ENCODE data around the gene EGFR.

EGFR gene

GRCh38 chr7:55069271-55069792 is 50.5 kb downstream of the EGFR start:
- H3K4me1 ChIP-seq (ENCODE audit: control insufficient read depth in 2 of 2, insufficient read depth in 2 of 2, low read length in 2 of 2), result peaks cover 13 to 30% of the 10 kb centered on the region in 2 donors
- H3K4me3 ChIP-seq (ENCODE audit: low read length in 2 of 2), result no peak overlapping the region
- H3K9me3 ChIP-seq (ENCODE audit: control insufficient read depth in 2 of 2, low read length in 2 of 2), result no peaks in the 10 kb centered on the region
- no peak overlapping the region for H3K9ac ChIP-seq (ENCODE audit: low read depth in 1 of 2, low read length in 2 of 2)
- H3K36me3 ChIP-seq (ENCODE audit: control insufficient read depth in 2 of 2, insufficient read depth in 2 of 2, low read length in 2 of 2), result peaks cover 3 to 4% of the 10 kb centered on the region in 2 donors
- no peaks in the 10 kb centered on the region for H3K27me3 ChIP-seq (ENCODE audit: control insufficient read depth in 2 of 2, insufficient read depth in 2 of 2, low read length in 2 of 2)
- no peak overlapping the region for H3K27ac ChIP-seq (ENCODE audit: low read depth in 2 of 2, low read length in 2 of 2)

- no peak overlapping the region for H3K27ac ChIP-seq (ENCODE audit: low read depth in 2 of 2, low read length in 2 of 2)
- no peak overlapping the region for H3K4me3 ChIP-seq (ENCODE audit: low read length in 2 of 2)
- H3K36me3 ChIP-seq (ENCODE audit: control insufficient read depth in 2 of 2, insufficient read depth in 2 of 2, low read length in 2 of 2), result peaks cover 3 to 4% of the 10 kb centered on the region in 2 donors
- no peaks in the 10 kb centered on the region for H3K9me3 ChIP-seq (ENCODE audit: control insufficient read depth in 2 of 2, low read length in 2 of 2)
- H3K27me3 ChIP-seq (ENCODE audit: control insufficient read depth in 2 of 2, insufficient read depth in 2 of 2, low read length in 2 of 2), result no peaks in the 10 kb centered on the region
- H3K4me1 ChIP-seq (ENCODE audit: control insufficient read depth in 2 of 2, insufficient read depth in 2 of 2, low read length in 2 of 2), result peaks cover 19 to 39% of the 10 kb centered on the region in 2 donors
- no peak overlapping the region for H3K9ac ChIP-seq (ENCODE audit: low read depth in 1 of 2, low read length in 2 of 2)
Measured at GRCh38 chr7:55070271-55070743, 51.5 kb downstream of the EGFR start.

DNA sequence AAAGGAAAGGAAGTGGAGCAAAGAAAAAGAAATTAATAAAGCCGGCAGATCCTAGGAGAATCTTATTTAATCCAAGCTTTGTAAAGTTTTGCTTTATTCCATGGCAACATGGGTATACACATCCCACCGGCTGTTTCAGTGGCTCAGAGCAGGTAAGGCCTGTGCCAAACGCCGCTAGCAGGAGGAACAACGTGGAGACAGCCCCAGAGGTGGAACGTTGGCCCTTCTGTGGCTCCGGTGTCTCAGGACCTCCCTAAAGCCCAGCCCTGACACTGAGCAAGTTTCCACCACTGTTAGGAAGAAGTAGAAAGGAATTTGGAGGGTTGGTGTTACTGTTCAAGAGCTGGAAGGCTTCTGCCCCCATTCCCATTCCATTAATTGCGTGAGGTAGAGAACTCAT is 52.0 kb downstream of the EGFR start:
- Histone ChIP-seq H3K36me3 (ENCODE audit: control insufficient read depth in 2 of 2, insufficient read depth in 2 of 2, low read length in 2 of 2) (peaks cover 3 to 4% of the 10 kb centered on the region in 2 donors), H3K4me3 (ENCODE audit: low read length in 2 of 2) (no peak overlapping the region), H3K4me1 (ENCODE audit: control insufficient read depth in 2 of 2, insufficient read depth in 2 of 2, low read length in 2 of 2) (peaks cover 21 to 44% of the 10 kb centered on the region in 2 donors), H3K9ac (ENCODE audit: low read depth in 1 of 2, low read length in 2 of 2) (no peak overlapping the region), H3K9me3 (ENCODE audit: control insufficient read depth in 2 of 2, low read length in 2 of 2) (no peaks in the 10 kb centered on the region), H3K27me3 (ENCODE audit: control insufficient read depth in 2 of 2, insufficient read depth in 2 of 2, low read length in 2 of 2) (no peaks in the 10 kb centered on the region), H3K27ac (ENCODE audit: low read depth in 2 of 2, low read length in 2 of 2) (peak overlapping the region in 1 of 2 donors; percentile 30)

- H3K9me3 ChIP-seq (ENCODE audit: control insufficient read depth in 2 of 2, low read length in 2 of 2), result no peaks in the 10 kb centered on the region
- H3K27ac ChIP-seq (ENCODE audit: low read depth in 2 of 2, low read length in 2 of 2), result peak overlapping the region in 1 of 2 donors; percentile 30
- no peak overlapping the region for H3K4me3 ChIP-seq (ENCODE audit: low read length in 2 of 2)
- no peak overlapping the region for H3K9ac ChIP-seq (ENCODE audit: low read depth in 1 of 2, low read length in 2 of 2)
- H3K27me3 ChIP-seq (ENCODE audit: control insufficient read depth in 2 of 2, insufficient read depth in 2 of 2, low read length in 2 of 2), result no peaks in the 10 kb centered on the region
- H3K36me3 ChIP-seq (ENCODE audit: control insufficient read depth in 2 of 2, insufficient read depth in 2 of 2, low read length in 2 of 2), result peaks cover 3 to 4% of the 10 kb centered on the region in 2 donors
- peaks cover 28 to 51% of the 10 kb centered on the region in 2 donors for H3K4me1 ChIP-seq (ENCODE audit: control insufficient read depth in 2 of 2, insufficient read depth in 2 of 2, low read length in 2 of 2)
Measured at GRCh38 chr7:55071411-55072175, 52.8 kb downstream of the EGFR start.

DNA sequence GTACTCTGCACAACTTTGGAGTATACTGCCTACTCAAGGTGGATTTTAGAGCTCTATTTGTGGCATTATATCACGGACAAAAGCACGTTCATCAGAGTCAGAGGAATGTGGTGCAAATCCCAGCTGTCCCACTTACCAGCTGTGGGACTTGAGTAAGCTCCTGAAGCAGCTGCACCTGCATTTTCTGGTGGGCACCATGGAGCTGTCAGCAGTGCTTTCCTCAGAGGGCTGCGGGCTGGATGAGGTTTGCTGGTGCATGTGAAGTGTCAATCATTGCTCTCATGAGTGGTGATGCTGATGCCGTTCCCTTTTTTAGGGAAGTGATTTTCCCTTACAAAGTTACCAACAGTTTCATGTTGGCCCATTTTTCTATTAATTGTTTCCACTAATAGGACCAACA is 53.4 kb downstream of the EGFR start:
- Histone ChIP-seq H3K9me3 (ENCODE audit: control insufficient read depth in 2 of 2, low read length in 2 of 2) (no peaks in the 10 kb centered on the region), H3K27me3 (ENCODE audit: control insufficient read depth in 2 of 2, insufficient read depth in 2 of 2, low read length in 2 of 2) (no peaks in the 10 kb centered on the region), H3K27ac (ENCODE audit: low read depth in 2 of 2, low read length in 2 of 2) (peak overlapping the region; percentile 93 to 95), H3K36me3 (ENCODE audit: control insufficient read depth in 2 of 2, insufficient read depth in 2 of 2, low read length in 2 of 2) (peaks cover 3 to 4% of the 10 kb centered on the region in 2 donors), H3K9ac (ENCODE audit: low read depth in 1 of 2, low read length in 2 of 2) (peak overlapping the region in 1 of 2 donors; percentile 51), H3K4me1 (ENCODE audit: control insufficient read depth in 2 of 2, insufficient read depth in 2 of 2, low read length in 2 of 2) (peaks cover 30 to 53% of the 10 kb centered on the region in 2 donors), H3K4me3 (ENCODE audit: low read length in 2 of 2) (no peak overlapping the region)

GRCh38 chr7:55073051-55073511 is 54.3 kb downstream of the EGFR start:
- H3K4me3 ChIP-seq (ENCODE audit: low read length in 2 of 2), result no peak overlapping the region
- H3K4me1 ChIP-seq (ENCODE audit: control insufficient read depth in 2 of 2, insufficient read depth in 2 of 2, low read length in 2 of 2), result peaks cover 30 to 61% of the 10 kb centered on the region in 2 donors
- no peaks in the 10 kb centered on the region for H3K27me3 ChIP-seq (ENCODE audit: control insufficient read depth in 2 of 2, insufficient read depth in 2 of 2, low read length in 2 of 2)
- H3K9me3 ChIP-seq (ENCODE audit: control insufficient read depth in 2 of 2, low read length in 2 of 2), result no peaks in the 10 kb centered on the region
- no peaks in the 10 kb centered on the region for H3K36me3 ChIP-seq (ENCODE audit: control insufficient read depth in 2 of 2, insufficient read depth in 2 of 2, low read length in 2 of 2)
- peak overlapping the region; percentile 35 to 51 for H3K9ac ChIP-seq (ENCODE audit: low read depth in 1 of 2, low read length in 2 of 2)
- H3K27ac ChIP-seq (ENCODE audit: low read depth in 2 of 2, low read length in 2 of 2), result peak overlapping the region; percentile 93 to 95

- Histone ChIP-seq H3K9ac (ENCODE audit: low read depth in 1 of 2, low read length in 2 of 2) (peak overlapping the region; percentile 51 to 66), H3K27me3 (ENCODE audit: control insufficient read depth in 2 of 2, insufficient read depth in 2 of 2, low read length in 2 of 2) (no peaks in the 10 kb centered on the region), H3K36me3 (ENCODE audit: control insufficient read depth in 2 of 2, insufficient read depth in 2 of 2, low read length in 2 of 2) (no peaks in the 10 kb centered on the region), H3K9me3 (ENCODE audit: control insufficient read depth in 2 of 2, low read length in 2 of 2) (no peaks in the 10 kb centered on the region), H3K4me1 (ENCODE audit: control insufficient read depth in 2 of 2, insufficient read depth in 2 of 2, low read length in 2 of 2) (peaks cover 36 to 71% of the 10 kb centered on the region in 2 donors), H3K27ac (ENCODE audit: low read depth in 2 of 2, low read length in 2 of 2) (peak overlapping the region; percentile 93 to 95), H3K4me3 (ENCODE audit: low read length in 2 of 2) (peak overlapping the region; percentile 44 to 58)
Measured at GRCh38 chr7:55073976-55074528, 55.2 kb downstream of the EGFR start.

DNA sequence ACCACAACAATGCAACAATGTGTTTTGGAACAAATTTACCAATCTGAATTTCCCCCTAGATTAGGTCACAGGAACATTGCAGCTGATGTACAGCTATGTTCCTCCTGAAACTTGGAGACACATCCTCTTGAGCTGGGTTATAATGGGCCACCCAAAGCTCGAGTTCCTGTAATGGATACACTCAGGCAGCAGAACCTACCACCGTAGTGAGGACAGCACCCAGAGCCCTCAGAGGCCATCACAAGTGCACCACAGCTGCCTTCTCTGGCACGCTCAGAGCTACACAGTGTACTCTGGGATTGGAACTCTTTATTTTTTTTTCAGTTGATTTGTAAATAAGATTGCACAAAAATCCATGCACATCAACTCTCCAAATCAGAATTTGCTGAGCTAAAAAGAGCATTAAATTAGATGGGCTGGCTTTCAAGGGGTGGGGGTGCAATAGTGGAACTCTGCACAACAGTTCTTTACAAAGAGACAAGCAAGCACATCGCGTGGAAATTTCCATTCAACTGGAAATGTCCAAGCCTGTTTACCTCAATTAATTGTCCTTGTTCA is 56.7 kb downstream of the EGFR start:
- no peaks in the 10 kb centered on the region for H3K27me3 ChIP-seq (ENCODE audit: control insufficient read depth in 2 of 2, insufficient read depth in 2 of 2, low read length in 2 of 2)
- H3K36me3 ChIP-seq (ENCODE audit: control insufficient read depth in 2 of 2, insufficient read depth in 2 of 2, low read length in 2 of 2), result no peaks in the 10 kb centered on the region
- H3K27ac ChIP-seq (ENCODE audit: low read depth in 2 of 2, low read length in 2 of 2), result peak overlapping the region; percentile 93 to 95
- peaks cover 42 to 81% of the 10 kb centered on the region in 2 donors for H3K4me1 ChIP-seq (ENCODE audit: control insufficient read depth in 2 of 2, insufficient read depth in 2 of 2, low read length in 2 of 2)
- H3K9ac ChIP-seq (ENCODE audit: low read depth in 1 of 2, low read length in 2 of 2), result peak overlapping the region in 1 of 2 donors; percentile 31
- H3K4me3 ChIP-seq (ENCODE audit: low read length in 2 of 2), result no peak overlapping the region
- no peaks in the 10 kb centered on the region for H3K9me3 ChIP-seq (ENCODE audit: control insufficient read depth in 2 of 2, low read length in 2 of 2)

DNA sequence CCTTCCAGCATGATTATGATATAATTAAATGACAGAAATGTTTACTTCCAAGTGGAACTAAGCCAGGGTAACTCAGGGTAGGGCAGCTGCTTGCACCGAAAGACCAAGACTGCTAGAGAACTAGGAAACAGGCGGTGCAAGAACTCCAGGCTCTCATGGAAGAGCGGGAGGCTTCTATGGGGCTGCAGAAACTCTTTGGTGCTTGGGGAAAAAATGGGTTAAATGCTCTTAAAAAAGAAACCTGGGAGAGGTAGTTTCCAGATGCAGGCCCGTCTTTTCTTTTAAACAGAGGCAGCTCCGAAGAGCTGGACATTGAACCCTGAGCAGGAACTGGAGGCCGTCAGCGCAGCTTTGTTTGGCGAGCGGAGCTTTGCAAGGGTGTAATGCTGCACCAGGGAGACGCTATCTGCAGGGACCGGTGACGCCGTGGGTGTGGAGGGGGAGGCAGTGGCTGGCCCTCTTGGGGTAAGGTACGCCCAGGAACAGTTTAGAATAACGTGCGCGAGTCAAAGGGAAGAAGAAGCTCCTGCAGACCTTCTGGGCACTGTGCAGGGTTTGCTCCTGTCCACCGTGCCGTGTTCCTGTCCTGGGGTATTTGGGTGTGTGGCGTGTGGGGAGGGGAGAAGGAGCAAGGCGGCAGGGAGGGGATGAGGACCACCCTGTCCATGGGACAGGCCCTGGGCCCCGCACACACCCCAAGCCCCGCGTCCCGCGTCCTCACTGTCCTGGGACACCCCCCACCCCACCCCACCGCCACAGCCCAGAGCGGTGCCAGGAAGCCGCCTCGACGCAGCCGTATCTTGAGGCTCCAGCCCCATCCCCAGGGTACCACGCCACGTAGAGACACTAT is 59.0 kb downstream of the EGFR start:
- Histone ChIP-seq H3K27ac (ENCODE audit: low read depth in 2 of 2, low read length in 2 of 2) (peak overlapping the region; percentile 93 to 95), H3K9me3 (ENCODE audit: control insufficient read depth in 2 of 2, low read length in 2 of 2) (no peaks in the 10 kb centered on the region), H3K4me1 (ENCODE audit: control insufficient read depth in 2 of 2, insufficient read depth in 2 of 2, low read length in 2 of 2) (peaks cover 39 to 87% of the 10 kb centered on the region in 2 donors), H3K27me3 (ENCODE audit: control insufficient read depth in 2 of 2, insufficient read depth in 2 of 2, low read length in 2 of 2) (no peaks in the 10 kb centered on the region), H3K9ac (ENCODE audit: low read depth in 1 of 2, low read length in 2 of 2) (peak overlapping the region; percentile 48 to 76), H3K4me3 (ENCODE audit: low read length in 2 of 2) (peak overlapping the region; percentile 20 to 49), H3K36me3 (ENCODE audit: control insufficient read depth in 2 of 2, insufficient read depth in 2 of 2, low read length in 2 of 2) (peaks cover 0 to 2% of the 10 kb centered on the region in 2 donors)

Data from mucosa of rectum (tissue), 2 donors.